Lower leg skin (tissue), 3 donors: ENCODE measurements around the gene OTUB1.
"Not testable (repeated sequence)": the region's sequence is repeated elsewhere in the genome, so short reads cannot be mapped to it uniquely, and the experiment has no call there.

Experiments used
- CTCF ChIP-seq, 3 donors: fragments of 450-650 bp; IDR thresholded peaks; one replicate each; pipeline ENCODE4 v1.5.1; 2016; ENCODE audit warnings: antibody characterized with exemption in 3 of 3, mild to moderate bottlenecking in 3 of 3, moderate library complexity in 2 of 3
- POLR2A ChIP-seq, 2 donors: fragments of 450-650 bp; IDR thresholded peaks; one replicate each; pipeline ENCODE4 v1.6.1; 2016 to 2017; ENCODE audit warnings: antibody characterized with exemption in 2 of 2, mild to moderate bottlenecking in 1 of 2, moderate library complexity in 1 of 2

- TF ChIP-seq POLR2A, CTCF (IDR thresholded peaks at IDR 0.05): not testable (repeated sequence)
Measured at GRCh38 chr11:63973912-63974258, 12.4 kb upstream of the OTUB1 start.
